GM19193 (cell line): ENCODE data around the gene ZSWIM3.

Source experiments
- POLR2A ChIP-seq: IDR thresholded peaks from 4 replicates; pipeline ENCODE4 v1.6.1; 2011; ENCODE audit not compliant: insufficient read depth, insufficient read length; ENCODE audit errors: extremely low read depth

ZSWIM3 gene

GRCh38 chr20:45904583-45905504 lies 47.4 kb downstream of the ZSWIM3 start:
- no peak for TF ChIP-seq POLR2A

- TF ChIP-seq POLR2A: no peak
Measured at GRCh38 chr20:45905505-45906079, 48.2 kb downstream of the ZSWIM3 start.

GRCh38 chr20:45907219-45907948 lies 50.0 kb downstream of the ZSWIM3 start:
- TF ChIP-seq POLR2A: no peak

DNA sequence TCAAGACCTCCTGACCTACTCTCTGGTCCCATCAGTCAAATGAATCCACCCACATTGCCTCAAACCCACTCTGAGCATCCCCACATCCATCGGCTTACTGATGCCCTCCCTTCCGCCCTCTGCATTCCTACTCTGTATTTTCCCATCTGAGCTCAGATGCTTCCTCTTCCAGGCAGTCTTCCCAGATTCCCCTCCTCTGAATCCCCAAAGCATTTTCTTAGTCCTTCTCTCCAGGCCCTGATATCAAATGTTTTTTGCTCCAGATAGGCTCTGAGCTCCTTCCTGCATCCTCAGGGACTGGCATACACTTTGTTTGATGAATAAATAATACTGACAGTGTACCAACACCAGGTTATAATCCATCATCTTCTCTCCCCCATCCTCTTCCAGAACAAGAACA lies 50.7 kb downstream of the ZSWIM3 start:
- TF ChIP-seq POLR2A: no peak

- no peak for TF ChIP-seq POLR2A
Measured at GRCh38 chr20:45909336-45909808, 52.0 kb downstream of the ZSWIM3 start.

DNA sequence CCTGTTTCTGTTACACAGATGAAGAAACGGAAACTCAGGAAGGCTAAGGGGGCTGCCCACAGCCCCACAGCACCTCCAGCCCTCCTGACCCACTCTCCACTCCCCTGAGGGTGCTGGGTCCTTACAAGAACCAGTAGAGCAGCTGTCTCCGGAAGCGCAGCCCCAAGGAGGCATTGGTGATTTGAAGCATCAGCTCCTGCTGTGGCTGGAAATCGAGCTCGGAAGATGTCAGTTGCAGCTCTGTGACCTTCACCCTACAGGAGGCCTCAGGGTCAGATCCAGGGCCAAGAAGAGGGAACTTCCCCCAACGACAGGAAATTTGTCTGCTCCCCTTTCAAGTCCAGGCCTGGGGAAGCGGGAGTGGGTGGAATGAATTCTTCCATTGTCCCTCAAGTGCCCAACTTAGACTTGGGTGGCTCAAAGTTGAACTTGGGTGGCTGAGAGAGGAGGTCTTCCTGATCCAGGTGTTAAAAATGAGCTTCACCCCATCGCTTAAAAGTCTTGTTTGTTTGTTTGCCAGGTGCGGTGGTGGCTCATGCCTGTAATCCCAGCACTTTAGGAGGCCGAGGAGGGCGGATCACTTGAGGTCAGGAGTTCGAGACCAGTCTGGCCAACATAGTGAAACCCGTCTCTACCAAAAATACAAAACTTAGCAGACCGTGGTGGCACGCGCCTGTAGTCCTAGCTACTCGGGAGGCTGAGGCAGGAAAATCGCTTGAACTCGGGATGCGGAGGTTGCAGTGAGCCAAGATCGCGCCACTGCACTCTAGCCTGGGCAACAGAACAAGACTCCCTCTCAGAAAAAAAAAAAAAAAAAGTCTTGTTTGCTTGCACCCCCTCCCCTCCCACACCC lies 52.6 kb downstream of the ZSWIM3 start:
- TF ChIP-seq POLR2A: no peak

DNA sequence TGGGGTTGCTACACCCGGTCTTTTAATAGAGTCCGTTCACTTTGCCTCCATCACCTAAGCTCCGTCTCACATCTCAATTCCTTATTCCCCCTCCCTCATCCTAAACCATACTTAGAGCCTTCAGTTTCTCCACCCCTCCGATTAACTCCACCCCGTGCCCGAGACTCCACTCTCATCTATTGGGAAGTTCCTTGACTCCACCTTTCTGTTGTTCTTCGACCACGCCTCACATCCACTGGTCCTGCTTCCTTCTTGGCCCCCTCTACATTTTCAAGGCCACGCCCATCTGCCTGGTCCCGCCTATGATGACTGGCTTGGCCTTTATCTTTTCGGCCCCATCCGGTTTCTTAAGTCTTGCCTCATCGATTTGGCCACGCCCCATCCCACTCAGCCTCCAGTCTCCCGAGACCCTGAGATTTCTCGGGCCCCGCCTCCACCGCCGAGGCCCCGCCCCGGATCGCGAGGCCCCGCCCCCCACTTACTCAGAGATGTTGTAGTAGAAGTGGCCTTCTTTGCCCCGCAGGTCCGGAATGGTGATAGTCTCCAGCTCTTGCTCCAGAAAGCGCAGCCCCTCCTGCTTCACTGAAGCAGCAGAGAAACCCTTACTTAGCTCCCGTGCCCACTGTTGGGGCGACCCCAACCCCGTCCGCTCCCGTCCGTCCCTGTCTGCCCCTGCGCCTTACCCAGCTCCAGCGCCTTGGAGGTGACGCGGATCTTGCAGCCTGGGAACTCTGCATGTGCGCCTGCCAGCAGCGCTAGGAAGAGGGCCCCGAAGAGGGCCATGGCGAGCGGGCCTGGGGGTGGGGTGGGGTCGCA lies 53.5 kb downstream of the ZSWIM3 start:
- TF ChIP-seq POLR2A: peak; percentile 44

DNA sequence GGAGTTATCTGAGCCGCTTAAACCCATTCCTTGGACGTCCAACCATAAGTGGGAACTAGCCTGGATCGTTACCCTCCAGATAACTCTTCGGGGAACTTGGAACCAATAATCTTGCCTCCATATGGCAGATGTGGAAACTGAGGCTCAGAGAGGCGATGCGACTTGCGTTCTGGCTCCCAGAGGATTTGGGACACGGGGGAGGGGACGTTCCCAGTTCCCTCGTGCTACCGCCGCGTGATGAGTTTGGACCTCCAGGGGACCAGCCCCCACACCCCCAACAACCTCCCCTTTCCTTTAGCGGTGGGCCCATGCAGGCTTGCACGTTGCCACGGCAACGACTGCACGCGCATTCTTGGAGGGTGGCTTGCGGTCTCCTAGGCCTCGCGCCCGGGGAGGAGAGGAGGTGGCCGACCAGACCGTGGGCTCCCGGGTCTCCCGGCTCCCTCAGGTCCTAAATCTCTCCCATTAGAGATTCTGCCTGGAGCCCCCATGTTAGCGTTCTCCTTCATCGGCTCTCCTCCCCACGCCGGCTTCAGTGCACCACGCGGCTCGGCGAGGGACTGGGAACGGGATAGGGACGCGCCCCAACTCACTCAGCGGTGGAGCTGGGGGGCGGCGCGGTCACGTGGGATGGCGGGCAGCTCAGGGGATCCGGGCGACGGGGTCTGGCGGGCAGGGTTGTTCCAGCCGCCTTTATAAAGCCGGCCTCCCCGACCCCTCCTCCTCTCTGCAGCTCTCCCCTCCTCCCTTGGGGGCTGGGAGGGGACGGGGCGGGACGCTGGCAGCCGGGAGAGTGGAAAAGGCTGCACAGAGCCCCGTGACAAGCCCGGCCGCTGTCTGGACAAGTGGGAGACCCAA lies 54.3 kb downstream of the ZSWIM3 start, which contains the start of gene PLTP:
PLTP (minus strand) TSS at position 670 of the 858 bp plus-strand sequence. CDS start 703 bp downstream, outside the sequence.
- TF ChIP-seq POLR2A: peak; percentile 17

DNA sequence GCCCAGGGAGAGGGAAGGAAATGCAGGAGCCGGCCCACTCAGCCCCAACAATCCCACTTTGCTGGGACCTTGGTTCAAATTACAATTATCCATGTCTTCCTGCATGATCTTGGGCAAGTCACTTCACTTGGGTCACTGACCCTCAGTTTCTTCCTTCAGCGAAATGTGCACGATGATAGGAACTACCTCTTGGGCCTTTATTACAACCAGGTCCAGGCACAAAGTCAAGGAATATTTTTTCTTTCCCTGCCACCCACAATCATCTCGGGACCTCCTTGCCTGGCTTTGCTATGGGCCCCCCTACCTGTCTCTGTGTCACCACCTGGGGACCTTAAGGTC lies 54.9 kb downstream of the ZSWIM3 start:
- TF ChIP-seq POLR2A: no peak

DNA sequence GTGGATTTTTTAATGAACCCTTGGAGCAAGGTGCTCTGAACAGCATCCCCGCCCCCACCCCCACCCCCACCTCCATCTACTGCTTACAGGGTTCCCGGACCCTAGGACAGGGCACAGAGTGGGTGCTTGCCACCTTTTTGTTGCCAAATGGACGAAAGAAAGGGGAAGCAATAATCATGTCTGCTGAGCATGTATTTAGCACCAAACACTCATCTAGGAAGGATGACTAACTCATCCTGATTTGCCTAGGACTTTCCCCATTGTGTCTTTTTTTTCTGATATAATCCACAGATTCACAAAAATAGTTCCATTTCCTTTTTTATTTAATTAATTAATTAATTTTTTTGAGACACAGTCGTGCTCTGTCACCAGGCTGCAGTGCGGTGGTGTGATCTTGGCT lies 55.7 kb downstream of the ZSWIM3 start:
- TF ChIP-seq POLR2A: no peak

DNA sequence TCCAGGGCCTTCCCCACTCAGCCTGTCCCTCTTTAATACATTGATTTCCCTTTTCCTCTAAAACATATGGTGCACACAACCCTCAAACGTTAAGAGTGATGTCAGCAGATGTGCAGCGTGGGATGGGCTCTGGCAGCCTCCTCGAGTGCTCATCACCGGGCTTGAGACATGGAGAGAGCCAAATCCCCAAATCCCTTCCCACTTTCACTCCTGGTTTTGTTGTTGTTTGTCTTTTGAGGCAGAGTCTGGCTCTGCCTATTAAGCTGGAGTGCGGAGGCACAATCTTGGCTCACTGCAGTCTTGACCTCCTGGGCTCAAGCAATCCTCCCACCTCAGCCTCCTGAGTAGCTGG lies 60.4 kb downstream of the ZSWIM3 start:
- no peak for TF ChIP-seq POLR2A

- no peak for TF ChIP-seq POLR2A
Measured at GRCh38 chr20:45918182-45918737, 60.8 kb downstream of the ZSWIM3 start.
